GM21723 (cell line): ENCODE data around the gene TMPRSS2.

ENCODE experiments used
- ATAC-seq: cut with Tn5 transposase; IDR thresholded peaks from one replicate; pipeline ENCODE4 v1.9.1; 2021; ENCODE audit warnings: mild to moderate bottlenecking, moderate library complexity; ENCODE audit not compliant: unreplicated experiment

Gene TMPRSS2

DNA sequence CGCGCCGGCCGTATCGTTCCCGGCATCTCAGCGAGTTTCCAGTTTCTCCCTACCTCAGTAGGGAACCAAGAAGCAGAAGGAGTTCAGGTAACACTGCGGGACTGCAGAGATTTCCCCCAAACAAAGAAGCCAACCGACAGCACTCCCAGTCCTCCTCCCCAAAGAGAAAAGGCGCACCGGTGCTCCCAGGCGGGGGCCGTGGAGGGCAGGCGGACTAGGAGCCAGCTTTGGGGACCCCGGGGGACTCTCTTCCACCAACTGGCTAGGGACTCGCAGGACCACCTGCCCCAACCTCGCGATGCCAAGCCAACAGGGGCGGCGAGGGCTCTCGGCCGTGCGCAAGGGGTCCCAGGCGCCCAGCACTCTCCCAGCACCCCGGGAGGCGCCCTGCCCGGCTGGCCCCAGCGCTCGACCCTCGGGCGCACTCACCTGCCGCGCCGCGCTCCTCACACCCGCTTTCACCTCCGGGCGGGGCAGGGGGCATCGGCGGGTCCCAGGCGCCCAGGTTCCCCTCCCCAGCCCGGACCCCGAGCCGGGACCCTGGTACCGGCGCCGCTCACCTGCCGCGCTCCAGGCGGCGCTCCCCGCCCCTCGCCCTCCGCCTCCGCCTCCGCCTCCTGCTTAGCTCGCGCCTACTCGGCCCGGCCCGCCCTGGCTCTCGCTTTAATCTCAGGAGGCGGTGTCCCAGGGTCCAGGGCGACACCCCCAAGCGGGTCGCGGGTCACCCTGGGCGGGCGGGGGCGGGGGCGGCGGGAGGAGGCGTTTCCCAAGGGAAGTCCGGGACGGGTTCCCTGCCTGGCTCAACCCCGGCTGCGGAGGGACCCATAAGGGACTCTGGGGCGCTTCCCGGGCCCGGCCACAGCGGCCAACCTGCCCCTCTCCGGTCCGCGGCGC is at the start of gene TMPRSS2:
Gene TMPRSS2, minus strand, starts transcription at position 638 of the 894 bp plus-strand sequence. CDS start 10,025 bp downstream, outside the sequence.
- no peak for ATAC-seq

DNA sequence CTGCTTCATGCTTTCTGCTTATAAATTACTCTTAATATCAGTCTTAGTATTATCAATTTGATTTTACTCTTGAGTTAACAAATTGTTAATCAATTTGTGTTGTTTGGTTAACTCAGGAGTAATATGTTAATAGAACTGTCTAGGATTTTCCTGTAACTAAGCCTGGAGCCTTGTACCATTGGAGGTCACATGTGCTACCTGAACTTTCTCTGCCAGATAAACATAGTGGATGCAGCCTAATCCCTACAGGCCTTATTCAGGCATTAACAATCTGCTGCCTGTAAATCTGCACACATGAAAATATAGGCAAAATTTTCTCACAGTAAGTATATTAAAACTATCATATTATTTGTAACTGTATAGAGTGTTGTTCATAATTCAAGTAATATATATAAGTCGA is 47.1 kb upstream of the TMPRSS2 start:
- ATAC-seq = no peak

DNA sequence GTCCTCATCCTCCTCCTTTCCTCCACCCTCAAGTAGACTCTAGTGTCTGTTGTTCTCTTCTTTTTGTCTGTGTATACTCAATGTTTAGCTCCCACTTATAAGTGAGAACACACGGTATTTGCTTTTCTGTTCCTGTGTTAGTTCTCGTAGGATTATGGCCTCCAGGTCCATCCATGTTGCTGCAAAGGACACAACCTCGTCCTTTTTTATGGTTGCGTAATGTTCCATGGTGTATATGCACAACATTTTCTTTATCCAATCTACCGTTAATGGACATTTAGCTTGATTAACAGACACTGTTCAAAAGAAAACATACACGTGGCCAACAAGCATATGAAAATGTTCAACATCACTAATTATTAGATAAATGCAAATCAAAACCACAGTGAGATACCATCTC is 44.3 kb upstream of the TMPRSS2 start:
- no peak for ATAC-seq

DNA sequence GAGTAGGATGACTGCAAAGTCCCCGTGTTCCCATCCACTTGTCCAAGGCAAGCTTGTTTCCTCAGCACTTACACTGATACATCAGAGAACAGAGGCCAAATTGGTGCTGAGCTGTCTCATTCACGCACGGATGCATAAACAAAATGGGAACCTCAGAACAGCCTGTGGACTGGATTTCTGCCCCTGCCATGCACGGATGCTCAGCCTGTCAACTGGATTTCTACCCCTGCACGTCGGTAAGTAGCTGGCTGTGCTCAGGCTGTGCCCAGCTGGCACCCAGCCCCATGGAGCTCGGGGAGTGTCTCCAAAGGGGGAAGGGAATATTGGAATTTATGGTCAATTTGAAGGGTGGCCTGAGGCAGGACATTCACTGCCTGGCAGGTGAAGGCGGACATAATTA is 40.8 kb upstream of the TMPRSS2 start:
- no peak for ATAC-seq

DNA sequence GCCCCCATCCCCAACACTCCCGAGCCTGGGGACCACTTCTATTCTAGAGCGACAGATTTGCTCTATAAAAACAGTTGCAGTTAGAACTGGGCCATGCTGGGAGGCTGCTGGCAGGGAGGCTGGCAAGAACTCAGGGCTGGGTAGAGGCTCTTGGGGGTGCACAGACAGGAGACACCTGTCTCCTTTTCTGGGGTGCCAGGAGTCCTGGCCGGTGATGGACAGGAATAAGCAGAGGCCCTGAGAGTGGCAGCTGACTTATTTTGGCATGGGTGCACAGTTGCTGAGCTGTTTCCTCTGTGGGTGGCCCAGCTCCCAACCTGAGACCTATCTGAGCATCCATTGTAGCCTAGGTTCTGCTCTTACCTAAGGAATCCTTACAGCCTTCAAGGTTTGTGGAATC is 39.2 kb upstream of the TMPRSS2 start:
- no peak for ATAC-seq

DNA sequence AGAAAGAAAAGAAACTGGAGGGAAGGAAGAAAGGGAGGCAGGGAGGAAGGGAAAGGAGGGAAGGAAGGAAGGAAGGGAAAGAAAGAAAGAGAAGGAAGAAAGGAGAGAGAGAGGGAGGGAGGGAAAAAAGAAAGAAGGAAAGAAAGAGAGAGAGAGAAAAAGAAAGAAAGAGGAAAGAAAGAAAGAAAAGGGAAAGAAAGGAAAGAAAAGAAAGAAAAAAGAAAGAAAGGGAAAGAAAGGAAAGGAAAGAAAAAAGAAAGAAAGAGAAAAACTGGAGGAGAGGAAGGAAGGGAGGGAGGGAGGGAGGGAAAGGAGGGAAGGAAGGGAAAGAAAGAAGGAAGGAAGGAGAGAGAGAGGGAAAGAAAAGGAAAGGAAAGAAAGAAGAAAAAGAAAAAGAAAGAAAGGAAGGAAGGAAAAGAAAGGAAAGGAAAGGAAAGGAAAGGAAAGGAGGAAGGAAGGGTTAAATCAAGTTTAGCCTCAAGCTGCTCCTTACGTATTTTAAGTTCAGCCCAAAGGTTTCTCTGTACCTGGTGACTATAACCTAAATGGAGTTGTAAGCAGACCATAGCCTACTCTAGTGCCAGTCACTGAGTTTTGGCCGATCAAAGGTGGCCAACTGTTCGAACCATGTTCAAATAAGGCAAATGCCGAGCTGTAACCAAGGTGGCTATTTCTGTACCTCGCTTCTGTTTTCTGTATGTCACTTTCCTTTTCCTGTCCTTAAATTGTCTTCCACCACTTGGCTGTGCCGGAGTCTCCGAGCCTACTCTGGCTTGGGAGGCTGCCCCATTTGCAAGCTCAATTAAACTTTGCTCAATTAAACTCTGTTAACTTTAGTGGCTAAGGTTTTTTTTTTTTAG is 37.8 kb upstream of the TMPRSS2 start:
- ATAC-seq = no peak

- no peak for ATAC-seq
Measured at GRCh38 chr21:41542727-41543126, 34.8 kb upstream of the TMPRSS2 start.

DNA sequence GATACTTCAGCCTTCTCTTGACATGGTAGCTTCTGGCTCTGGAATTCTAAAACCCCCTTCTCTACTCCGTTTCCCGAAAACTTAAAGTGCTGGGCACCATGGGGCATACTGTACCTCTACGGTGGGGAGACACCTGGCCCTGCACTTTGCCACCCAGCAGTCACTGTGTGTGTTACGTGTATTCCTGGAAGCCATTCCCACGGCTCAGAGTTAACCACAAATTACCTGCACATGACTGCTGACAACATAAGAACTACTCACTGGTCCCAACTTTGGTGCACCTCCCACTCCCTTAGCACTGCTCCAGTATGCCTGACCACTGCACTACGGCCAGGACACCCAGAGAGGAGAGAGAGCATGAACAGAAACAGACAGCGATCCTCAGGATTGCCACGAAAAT is 29.4 kb upstream of the TMPRSS2 start:
- no peak for ATAC-seq

DNA sequence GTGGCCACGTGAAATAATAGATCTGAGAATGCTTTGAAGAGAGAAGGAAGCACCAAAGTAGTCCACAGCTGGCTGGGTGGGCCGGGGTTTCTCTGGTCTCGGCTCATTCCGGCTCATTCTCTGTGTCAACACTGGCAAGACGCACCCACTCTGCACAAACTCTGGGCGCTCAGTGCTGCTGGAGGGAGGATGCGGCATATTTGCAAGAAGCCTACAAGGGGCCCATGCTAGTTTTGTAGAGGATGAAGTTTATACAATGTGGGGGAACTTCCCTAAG is 28.8 kb upstream of the TMPRSS2 start:
- ATAC-seq = no peak

- ATAC-seq = no peak
Measured at GRCh38 chr21:41536076-41536826, 28.3 kb upstream of the TMPRSS2 start.

DNA sequence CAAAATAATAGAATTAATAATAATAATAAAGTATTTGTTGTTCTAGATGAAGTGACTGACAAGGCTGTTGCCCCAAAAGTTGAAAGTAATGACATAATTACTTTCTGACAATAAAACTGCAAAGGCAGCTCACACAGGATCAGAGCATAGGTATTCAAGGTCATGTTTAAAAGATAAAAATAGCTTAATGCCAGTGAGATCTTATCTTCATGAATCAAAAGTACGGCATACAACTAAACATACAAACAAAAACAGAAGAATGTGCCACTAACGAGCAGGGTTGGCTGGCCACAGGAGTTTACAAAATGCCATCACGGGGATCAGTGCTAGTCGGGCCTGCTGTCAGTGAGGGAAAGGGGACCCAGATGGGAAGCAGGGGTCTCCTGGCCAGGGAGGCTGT is 22.4 kb upstream of the TMPRSS2 start:
- no peak for ATAC-seq

GRCh38 chr21:41529769-41530168 is 21.8 kb upstream of the TMPRSS2 start:
- ATAC-seq = no peak

- ATAC-seq = no peak
Measured at GRCh38 chr21:41526478-41527087, 18.6 kb upstream of the TMPRSS2 start.

- ATAC-seq = no peak
Measured at GRCh38 chr21:41523175-41523574, 15.2 kb upstream of the TMPRSS2 start.

DNA sequence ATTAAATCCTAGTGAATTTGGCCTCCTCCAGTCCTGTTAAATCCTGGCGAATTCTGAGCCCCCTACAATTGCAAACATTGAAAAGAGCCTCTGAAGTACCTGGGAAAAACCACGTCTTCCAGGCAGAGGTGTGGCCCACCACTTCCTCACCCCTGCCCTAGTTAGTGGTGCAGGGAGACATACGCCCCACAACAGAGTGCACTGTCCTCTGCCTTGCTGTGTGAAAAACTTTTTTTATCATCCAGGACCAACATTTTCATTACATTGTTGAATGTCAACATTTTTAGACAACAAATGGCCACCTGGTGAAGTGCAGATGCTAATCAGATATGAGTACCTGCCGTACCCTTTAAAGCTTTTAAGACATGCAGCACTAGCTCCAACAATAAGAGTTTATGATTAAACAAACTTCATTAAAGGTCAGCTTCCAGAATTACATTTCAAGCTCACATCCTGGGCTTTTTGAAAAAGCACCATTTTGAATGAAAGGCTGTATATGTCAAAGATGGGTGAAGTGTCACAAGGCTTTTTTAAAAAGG is 13.6 kb upstream of the TMPRSS2 start:
- ATAC-seq = no peak

GRCh38 chr21:41520560-41521442 is 12.8 kb upstream of the TMPRSS2 start:
- no peak for ATAC-seq

DNA sequence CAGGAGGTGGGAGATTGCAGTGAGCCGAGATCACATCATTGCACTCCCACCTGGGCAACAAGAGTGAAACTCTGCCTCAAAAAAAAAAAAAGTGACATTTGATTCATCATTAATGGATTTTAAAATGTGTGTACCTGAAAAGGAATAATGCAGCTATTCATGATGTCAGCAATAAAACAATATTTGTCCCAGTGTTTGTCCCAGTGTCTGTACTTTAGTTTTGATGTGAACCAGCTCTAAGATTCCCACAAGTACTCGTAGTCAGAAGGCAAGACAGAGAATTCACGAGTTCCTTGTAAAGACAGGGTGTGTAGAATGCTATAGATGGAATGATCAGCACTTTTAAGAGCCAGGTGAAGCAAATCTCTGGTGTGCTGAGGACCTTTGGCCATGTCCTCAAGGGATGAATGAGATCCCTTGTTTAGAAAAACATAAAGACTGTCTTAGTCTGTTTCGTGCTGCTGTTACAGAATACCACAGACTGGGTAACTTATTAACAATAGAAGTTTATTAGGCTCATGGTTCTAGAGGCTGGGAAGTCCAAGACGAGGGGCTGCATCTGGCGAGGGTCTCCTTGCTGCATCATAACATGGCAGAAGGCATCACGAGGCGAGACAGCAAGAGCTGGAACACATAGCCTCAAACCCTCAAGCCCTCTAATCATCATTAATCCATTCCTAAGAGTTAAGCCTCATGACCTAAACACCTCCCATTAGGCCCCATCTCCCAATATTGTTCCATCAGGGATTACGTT is 12.0 kb upstream of the TMPRSS2 start:
- ATAC-seq = no peak

DNA sequence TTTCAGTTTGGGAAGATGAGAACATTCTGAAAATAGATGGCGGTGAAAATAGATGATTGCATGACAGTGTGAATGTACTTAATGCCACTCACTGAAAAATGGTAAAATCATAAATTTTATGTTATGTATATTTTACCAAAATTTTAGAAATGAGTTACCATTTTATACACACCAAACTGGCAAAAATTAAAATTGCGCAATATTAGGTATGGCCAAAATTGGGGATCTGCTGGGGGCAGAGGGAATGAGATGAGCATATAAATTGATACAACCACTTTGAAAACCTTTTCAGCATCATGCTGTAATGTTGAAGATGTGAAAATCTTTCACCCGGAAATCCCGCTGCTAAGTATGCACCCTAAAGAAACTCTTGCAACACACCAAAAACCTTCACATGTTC is 10.8 kb upstream of the TMPRSS2 start:
- ATAC-seq = no peak

DNA sequence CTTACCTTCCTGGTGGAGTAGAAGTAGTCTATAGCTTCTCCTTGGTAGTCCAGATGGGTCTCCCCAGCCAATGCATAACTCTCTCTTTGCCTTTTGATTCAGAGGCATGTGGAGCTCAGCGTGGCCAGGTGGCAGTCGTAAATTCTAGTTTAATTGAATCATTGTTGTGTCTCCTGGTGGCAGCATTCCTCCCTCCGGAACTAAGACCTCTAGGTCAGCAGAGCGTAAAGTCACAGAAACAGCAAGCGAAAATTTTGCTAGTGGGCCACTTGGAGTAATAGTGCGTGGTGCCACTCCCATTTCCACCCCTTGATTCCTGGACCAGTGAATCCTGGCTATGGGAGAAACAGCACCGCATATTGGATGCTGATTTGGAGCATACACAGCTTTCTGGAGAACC is 3.9 kb upstream of the TMPRSS2 start:
- ATAC-seq = no peak
